K562 (cell line): ENCODE data around the gene PPP2R3C. TPM values are rescaled to one million over a fixed set of nuclear protein-coding genes. Genes with fewer than 3 reads are reported as not detected.
A peak's percentile ranks its signal among the peaks of the same experiment; 100 is the strongest.

ENCODE experiments used
- DPF2 ChIP-seq: fragments of 450-650 bp; IDR thresholded peaks from 2 replicates; pipeline ENCODE4 v1.6.1; 2016
- MGA ChIP-seq: fragments of 450-650 bp; IDR thresholded peaks from 2 replicates; pipeline ENCODE4 v1.6.1; 2016; ENCODE audit warnings: mild to moderate bottlenecking, moderate library complexity
- NFIX ChIP-seq: fragments of 250-450 bp; sonication (Bioruptor Pico); IDR thresholded peaks from 2 replicates; pipeline ENCODE4 v1.4.0; 2020; ENCODE audit warnings: low read depth, mild to moderate bottlenecking, moderate library complexity
- RAD51 ChIP-seq: fragments of 450-650 bp; IDR thresholded peaks from 2 replicates; pipeline ENCODE4 v1.7.1; 2016; ENCODE audit warnings: low read depth, mild to moderate bottlenecking, borderline replicate concordance
- TAF9B ChIP-seq: fragments of 450-650 bp; IDR thresholded peaks from 2 replicates; pipeline ENCODE4 v1.6.1; 2018; ENCODE audit warnings: mild to moderate bottlenecking; ENCODE audit not compliant: partially characterized antibody
- USF2 ChIP-seq: sonication (generic); formaldehyde crosslinking; IDR thresholded peaks from 2 replicates; pipeline ENCODE4 v1.5.0; 2020; ENCODE audit warnings: missing genetic modification reagents
- ZFX ChIP-seq: sonication (generic); formaldehyde crosslinking; IDR thresholded peaks from 2 replicates; pipeline ENCODE4 v1.8.0; 2022; ENCODE audit warnings: mild to moderate bottlenecking, missing genetic modification reagents, moderate library complexity
- ZHX1 ChIP-seq: fragments of 150-350 bp; conservative IDR thresholded peaks from 2 replicates; pipeline ENCODE4 v1.6.1; 2014; ENCODE audit warnings: low read length
- ZNF354B ChIP-seq: fragments of 250-450 bp; sonication (Bioruptor Pico); IDR thresholded peaks from 2 replicates; pipeline ENCODE4 v1.4.0; 2020
- ZNF398 ChIP-seq: fragments of 250-450 bp; sonication (Bioruptor Pico); IDR thresholded peaks from 2 replicates; pipeline ENCODE4 v1.8.0; 2021; ENCODE audit warnings: moderate library complexity, mild to moderate bottlenecking, inconsistent platforms
- polyA plus RNA-seq, 8 experiments: library from polyadenylated mRNA; depleted of rRNA in 4 of 8; stranded (reverse) in 5 of 8; unstranded in 3 of 8; fragments of >200 nt; fragmentation: Nextera tagmentation in 2 of 8; fragmentation: Illumina TruSeq in 1 of 8; extraction: Ambion mirVana in 2 of 8; extraction: Trizol in 1 of 8; gene quantifications; 2 replicates each; pipeline versions ENCODE4 v1.2.1 to v1.2.3, GENCODE V29; 2011 to 2014; ENCODE audit warnings: inconsistent platforms in 1 of 8, missing spikeins in 1 of 8
- total RNA-seq, 7 experiments: library from RNA; depleted of rRNA in 6 of 7; stranded (reverse); fragments of >200 nt in 6 of 7; fragmentation: Illumina TruSeq in 2 of 7; extraction: Trizol in 2 of 7; gene quantifications; 2 replicates each; pipeline versions ENCODE4 v1.2.1 to v1.2.3, GENCODE V29; 2011 to 2021; ENCODE audit warnings: low replicate concordance in 1 of 7

PPP2R3C gene
- total and polyA plus RNA-seq, 9 of the 15 experiments (the other 6 are each of a cell fraction or from before 2014, with no cell fraction given), result 14.7 to 43.3 (median 22.7) TPM

GRCh38 chr14:35121887-35122695 is at the start of gene PPP2R3C, which contains the start of gene PRORP (continued):
- TF ChIP-seq ZHX1 (peak; percentile 80), RAD51 (peak; percentile 98), TAF9B (peak; percentile 36), MGA (peak; percentile 98), DPF2 (0 out of 2 replicates have a peak, but pooled peaks have one; percentile 23), ZNF398 (CRISPR knock-in tag) (no peak), ZFX (CRISPR knock-in tag) (peak; percentile 98), USF2 (CRISPR knock-in tag) (peak; percentile 94), NFIX (CRISPR knock-in tag) (no peak), ZNF354B (CRISPR knock-in tag) (no peak)
